HL-60 (cell line): ENCODE results near the gene FAHD2B.
"Not testable (repeated sequence)": the region's sequence is repeated elsewhere in the genome, so short reads cannot be mapped to it uniquely, and the experiment has no call there.

Experiments used
- CTCF ChIP-seq: IDR thresholded peaks from one replicate; pipeline ENCODE4 v1.5.1; 2011; ENCODE audit warnings: low read length, control low read depth, inconsistent platforms; ENCODE audit not compliant: insufficient read depth
- GABPA ChIP-seq: IDR thresholded peaks from 2 replicates; pipeline ENCODE4 v1.6.1; 2012; ENCODE audit warnings: low read depth
- POLR2AphosphoS5 ChIP-seq: IDR thresholded peaks from 2 replicates; pipeline ENCODE4 v1.6.1; 2012; ENCODE audit warnings: low read depth
- REST ChIP-seq: IDR thresholded peaks from 2 replicates; pipeline ENCODE4 v1.6.1; 2012; ENCODE audit warnings: low read depth; ENCODE audit not compliant: insufficient replicate concordance

- TF ChIP-seq CTCF, POLR2AphosphoS5, REST, GABPA: not testable (repeated sequence)
Observed at GRCh38 chr2:97070915-97071314, 23.8 kb downstream of the FAHD2B start.
